ENCODE results near the gene EDN2. TPM values are rescaled to one million over a fixed set of nuclear protein-coding genes. Genes with fewer than 3 reads are reported as not detected.

The EDN2 gene
- total and polyA plus RNA-seq, 2 of the 8 experiments (the other 6 are each of a cell fraction or from before 2014, with no cell fraction given), result 0.32 to 0.39 TPM

DNA sequence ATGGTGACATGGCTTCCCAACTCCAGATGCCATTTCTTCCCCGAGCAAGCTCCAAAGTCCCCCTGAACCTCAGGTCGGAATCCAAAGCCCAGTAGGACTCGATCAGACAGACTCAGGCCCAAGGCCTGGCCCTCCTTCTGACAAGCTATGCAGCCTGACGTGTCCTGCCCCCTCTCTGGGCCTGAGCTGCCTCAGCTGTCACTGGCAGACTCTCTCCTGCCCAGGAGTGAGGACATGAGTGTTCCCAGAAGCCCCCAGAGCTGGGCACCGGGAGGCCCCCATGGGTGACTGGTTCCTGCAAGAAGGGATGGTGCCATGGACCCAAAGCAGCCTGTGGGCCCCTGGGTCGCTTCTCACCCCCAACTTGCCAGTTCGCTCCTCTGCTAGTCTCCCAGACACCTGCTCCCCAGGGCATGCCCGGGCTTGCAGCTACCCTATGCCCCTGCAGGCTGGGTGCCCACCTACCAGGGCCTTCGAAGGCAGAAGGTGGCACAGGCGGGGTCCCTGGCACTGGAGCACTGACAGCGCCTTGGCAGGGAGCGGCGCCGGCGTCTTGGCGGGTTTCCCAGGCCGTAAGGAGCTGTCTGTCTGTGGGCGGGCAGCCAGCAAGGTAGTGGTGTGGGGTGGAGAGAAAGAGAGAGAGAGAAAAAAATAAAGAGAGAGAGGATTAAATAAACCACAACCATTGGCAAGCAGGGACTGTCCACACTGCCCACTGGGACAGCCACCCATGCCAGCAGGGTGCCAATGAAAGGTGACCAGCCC lies 2.3 kb downstream of the EDN2 start (continued):
- no peak for TF ChIP-seq HDAC6 (IDR thresholded peaks at IDR 0.05; ENCODE audit: low read depth, low read length)
- TF ChIP-seq NRF1 (IDR thresholded peaks at IDR 0.05; ENCODE audit: low read depth, low read length), result no peak
- TF ChIP-seq SRF (IDR thresholded peaks at IDR 0.05; ENCODE audit: low read depth, low read length), result no peak
- no peak for TF ChIP-seq JUND (IDR thresholded peaks at IDR 0.05; ENCODE audit: low read length)
- TF ChIP-seq SAP30 (IDR thresholded peaks at IDR 0.05; ENCODE audit: insufficient read depth, insufficient replicate concordance, low read length), result no peak
